K562 (cell line): Measurements from ENCODE around the gene ARHGAP10. TPM values are rescaled to one million over a fixed set of nuclear protein-coding genes. Genes with fewer than 3 reads are reported as not detected.
"Not testable (repeated sequence)": the region's sequence is repeated elsewhere in the genome, so short reads cannot be mapped to it uniquely, and the experiment has no call there.

Source experiments
- ATAC-seq: fragments of 200-7000 bp; cut with Tn5 transposase; 3 replicates; pipeline ENCODE4 v1.9.1; 2020; ENCODE audit warnings: moderate library complexity
- BruUV-seq: library from RNA; stranded (reverse); fragments of 400-500 nt; replicated peaks from 2 replicates; lab custom pipeline; 2021; lab: Mats Ljungman, UMichigan
- CTCF ChIA-PET: fragments of 300-600 bp; formaldehyde crosslinking; extraction: SDS; loops from one replicate; lab custom pipeline; 2021; ENCODE audit warnings: low intra/inter-chr PET ratio; lab: Yijun Ruan, JAX
- POLR2A ChIA-PET: fragments of 300-600, 350-650 bp; sonication (Branson Sonifier 250); formaldehyde crosslinking; extraction: SDS; loops from one replicate; lab custom pipeline; 2021; ENCODE audit warnings: antibody characterized with exemption, inconsistent platforms; lab: Yijun Ruan, JAX
- DNase-seq, 4 experiments: peaks; one replicate each; pipeline versions ENCODE4 v3.0.0 to v3.0.0-alpha.2; 2011 to 2018; ENCODE audit warnings: low spot score in 3 of 4, mixed read lengths in 3 of 4; ENCODE audit errors: extremely low read depth in 1 of 4
- FAIRE-seq: peaks from 2 replicates; lab custom pipeline; 2011; peaks lifted over from hg19 to GRCh38; lab: Jason Lieb, UNC
- H2AFZ ChIP-seq: 2 replicates; pipeline ENCODE4 v1.6.0; 2011; ENCODE audit warnings: low read depth, low read length, control low read depth, inconsistent platforms
- H3K27ac ChIP-seq: fragments of 200-600 bp; 3 replicates; pipeline ENCODE4 v1.8.0; 2011; ENCODE audit warnings: low read depth, mild to moderate bottlenecking, control low read depth, inconsistent platforms, low read length, moderate library complexity, mixed read lengths; ENCODE audit errors: extremely low read depth
- H3K27me3 ChIP-seq, 2 experiments: fragments of 300-600 bp in 1 of 2; 2 replicates in 1 of 2; 3 replicates in 1 of 2; pipeline versions ENCODE4 v1.6.0 to v1.8.0; 2011; ENCODE audit warnings: inconsistent platforms in 2 of 2, low read length in 2 of 2, mild to moderate bottlenecking in 1 of 2, mixed read lengths in 1 of 2, moderate library complexity in 1 of 2; ENCODE audit not compliant: control insufficient read depth in 2 of 2, insufficient read depth in 2 of 2
- H3K36me3 ChIP-seq: fragments of 300-600 bp; 3 replicates; pipeline ENCODE4 v1.8.0; 2011; ENCODE audit warnings: mild to moderate bottlenecking, low read length, inconsistent platforms; ENCODE audit not compliant: control insufficient read depth, insufficient read depth
- H3K4me1 ChIP-seq, 2 experiments: fragments of 200-600 bp in 1 of 2; replicated peaks in 1 of 2; 2 replicates in 1 of 2; 3 replicates in 1 of 2; pipeline versions ENCODE4 v1.5.1 to v1.8.0; 2011; ENCODE audit warnings: inconsistent platforms in 2 of 2, low read length in 2 of 2, mild to moderate bottlenecking in 1 of 2, mixed read lengths in 1 of 2, moderate library complexity in 1 of 2; ENCODE audit not compliant: control insufficient read depth in 2 of 2, insufficient read depth in 2 of 2
- H3K4me2 ChIP-seq: 2 replicates; pipeline ENCODE4 v1.6.1; 2011; ENCODE audit warnings: low read length, control low read depth, inconsistent platforms, mixed read lengths; ENCODE audit not compliant: insufficient read depth
- H3K4me3 ChIP-seq: fragments of 200-600 bp; sonication (generic), shearing (Covaris generic); 2 replicates; pipeline ENCODE4 v1.5.1; 2016; ENCODE audit warnings: control low read depth, inconsistent platforms
- H3K79me2 ChIP-seq: fragments of 200-600 bp; 3 replicates; pipeline ENCODE4 v1.8.0; 2011; ENCODE audit warnings: low read length, inconsistent platforms; ENCODE audit not compliant: control insufficient read depth, insufficient read depth
- H3K9ac ChIP-seq, 2 experiments: 2 replicates each; pipeline versions ENCODE4 v1.6.0 to v1.6.1; 2011; ENCODE audit warnings: low read depth in 2 of 2, low read length in 2 of 2, control low read depth in 1 of 2, inconsistent platforms in 1 of 2, mild to moderate bottlenecking in 1 of 2, mixed read lengths in 1 of 2; ENCODE audit not compliant: insufficient read depth in 1 of 2
- H3K9me1 ChIP-seq: one replicate; pipeline ENCODE4 v1.6.0; 2011; ENCODE audit warnings: inconsistent platforms, mild to moderate bottlenecking, low read length, moderate library complexity; ENCODE audit not compliant: control insufficient read depth, insufficient read depth
- H3K9me3 ChIP-seq: replicated peaks from 2 replicates; pipeline ENCODE4 v1.5.1; 2011; ENCODE audit warnings: low read depth, low read length, inconsistent platforms; ENCODE audit not compliant: control insufficient read depth, insufficient read depth
- H4K20me1 ChIP-seq: replicated peaks from 2 replicates; pipeline ENCODE4 v1.6.1; 2011; ENCODE audit warnings: low read length, inconsistent platforms, mixed read lengths; ENCODE audit not compliant: control insufficient read depth, insufficient read depth
- GATAD2B ChIP-seq: fragments of 450-650 bp; IDR thresholded peaks from 2 replicates; pipeline ENCODE4 v1.6.1; 2017; ENCODE audit warnings: mild to moderate bottlenecking, borderline replicate concordance
- NCOA6 ChIP-seq: fragments of 450-650 bp; IDR thresholded peaks from 2 replicates; pipeline ENCODE4 v1.6.1; 2017; ENCODE audit warnings: mild to moderate bottlenecking
- POLR3A ChIP-seq: IDR thresholded peaks from 2 replicates; pipeline ENCODE4 v1.6.1; 2011; ENCODE audit warnings: borderline replicate concordance, mild to moderate bottlenecking, moderate library complexity; ENCODE audit not compliant: insufficient read length, insufficient read depth; ENCODE audit errors: extremely low read depth
- RFX7 ChIP-seq: fragments of 250-450 bp; sonication (Bioruptor Pico); IDR thresholded peaks from 2 replicates; pipeline ENCODE4 v1.5.1; 2021; ENCODE audit warnings: mild to moderate bottlenecking
- ZNF766 ChIP-seq: fragments of 200-800 bp; sonication (Bioruptor generic); conservative IDR thresholded peaks from 2 replicates; pipeline ENCODE4 v1.6.1; 2016; ENCODE audit warnings: missing genetic modification characterization, missing compliant biosample characterization
- WGBS: fragments of 100-300 bp; shearing (Covaris generic); methylation state at CpG from one replicate; pipeline ENCODE4 v1.1.6; 2016; ENCODE audit warnings: low coverage, mixed read lengths; ENCODE audit not compliant: insufficient coverage; ENCODE audit errors: missing lambda C conversion rate; 5-methylcytosine and 5-hydroxymethylcytosine counted together
- in situ Hi-C: fragments of 300-500 bp; cut with MboI; formaldehyde crosslinking; loops from 4 replicates; pipeline ENCODE4 v1.15.0; 2018; ENCODE audit warnings: inconsistent platforms, mixed read lengths
- intact Hi-C: fragments of 100-400 bp; cut with micrococcal nuclease; formaldehyde crosslinking; loops from 2 replicates; pipeline ENCODE4 v1.14.2; 2022
- polyA plus RNA-seq, 8 experiments: library from polyadenylated mRNA; depleted of rRNA in 4 of 8; stranded (reverse) in 5 of 8; unstranded in 3 of 8; fragments of >200 nt; fragmentation: Nextera tagmentation in 2 of 8; fragmentation: Illumina TruSeq in 1 of 8; extraction: Ambion mirVana in 2 of 8; extraction: Trizol in 1 of 8; gene quantifications; 2 replicates each; pipeline versions ENCODE4 v1.2.1 to v1.2.3, GENCODE V29; 2011 to 2014; ENCODE audit warnings: inconsistent platforms in 1 of 8, missing spikeins in 1 of 8
- total RNA-seq, 7 experiments: library from RNA; depleted of rRNA in 6 of 7; stranded (reverse); fragments of >200 nt in 6 of 7; fragmentation: Illumina TruSeq in 2 of 7; extraction: Trizol in 2 of 7; gene quantifications; 2 replicates each; pipeline versions ENCODE4 v1.2.1 to v1.2.3, GENCODE V29; 2011 to 2021; ENCODE audit warnings: low replicate concordance in 1 of 7
- TF ChIP-seq, protein P1 (sequence below): fragments of 250-450 bp; sonication (Bioruptor Pico); IDR thresholded peaks from 2 replicates; pipeline ENCODE4 v1.5.0; 2020; ENCODE audit warnings: mild to moderate bottlenecking
- TF ChIP-seq, protein P2 (sequence below): fragments of 200-800 bp; sonication (Bioruptor generic); IDR thresholded peaks from 2 replicates; pipeline ENCODE4 v1.6.1; 2017; ENCODE audit warnings: missing genetic modification characterization, missing compliant biosample characterization

Gene ARHGAP10
- total and polyA plus RNA-seq, 9 of the 15 experiments (the other 6 are each of a cell fraction or from before 2014, with no cell fraction given) = 0.03 to 0.22 (median 0.06) TPM; not detected in 3

DNA sequence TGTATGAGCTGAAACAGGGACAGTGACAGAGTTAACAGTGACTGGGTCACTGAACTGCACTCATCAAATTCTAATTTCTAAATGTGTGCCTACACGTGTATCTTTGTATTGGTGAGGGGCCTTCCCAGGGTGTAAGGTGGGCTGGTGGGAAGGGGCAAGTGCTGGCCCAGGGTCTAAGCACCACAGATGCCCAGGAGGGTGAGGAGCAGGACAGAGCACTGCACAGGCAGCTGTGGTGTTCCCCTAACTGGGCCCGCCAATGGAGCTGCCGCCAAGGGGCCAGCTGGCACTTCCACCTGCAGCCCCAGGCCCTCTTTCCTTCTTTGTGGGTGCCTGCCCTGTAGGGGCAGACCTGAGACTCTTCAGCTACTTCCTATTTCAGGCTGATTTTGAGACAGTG lies 349.9 kb downstream of the ARHGAP10 start:
- 0 out of 5 replicates have a peak, but pooled peaks cover 0 to 6% of the 10 kb centered on the region in 2 experiments for H3K27me3 ChIP-seq
- H3K4me3 ChIP-seq = no peak overlapping the region
- DNase-seq (no peak), FAIRE-seq (no peak), ATAC-seq (no peak)
- CTCF ChIA-PET = no interaction called here
- no peak overlapping the region for H3K9ac ChIP-seq
- H3K9me3 ChIP-seq = no peaks in the 10 kb centered on the region
- H3K79me2 ChIP-seq = no peaks in the 10 kb centered on the region
- no peak overlapping the region for H3K4me2 ChIP-seq
- H2AFZ ChIP-seq = no peak overlapping the region
- no peaks in the 10 kb centered on the region for H4K20me1 ChIP-seq
- WGBS = 0% methylated on average over 3 of the region's 3 CpGs
- POLR2A ChIA-PET = no interaction called here
- no peaks in the 10 kb centered on the region for H3K9me1 ChIP-seq
- H3K36me3 ChIP-seq = no peaks in the 10 kb centered on the region
- TF ChIP-seq, protein P1, sequence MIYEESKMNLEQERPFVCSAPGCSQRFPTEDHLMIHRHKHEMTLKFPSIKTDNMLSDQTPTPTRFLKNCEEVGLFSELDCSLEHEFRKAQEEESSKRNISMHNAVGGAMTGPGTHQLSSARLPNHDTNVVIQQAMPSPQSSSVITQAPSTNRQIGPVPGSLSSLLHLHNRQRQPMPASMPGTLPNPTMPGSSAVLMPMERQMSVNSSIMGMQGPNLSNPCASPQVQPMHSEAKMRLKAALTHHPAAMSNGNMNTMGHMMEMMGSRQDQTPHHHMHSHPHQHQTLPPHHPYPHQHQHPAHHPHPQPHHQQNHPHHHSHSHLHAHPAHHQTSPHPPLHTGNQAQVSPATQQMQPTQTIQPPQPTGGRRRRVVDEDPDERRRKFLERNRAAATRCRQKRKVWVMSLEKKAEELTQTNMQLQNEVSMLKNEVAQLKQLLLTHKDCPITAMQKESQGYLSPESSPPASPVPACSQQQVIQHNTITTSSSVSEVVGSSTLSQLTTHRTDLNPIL (CRISPR knock-in tag) = no peak
- TF ChIP-seq NCOA6 (no peak), POLR3A (no peak), GATAD2B (no peak), RFX7 (CRISPR knock-in tag) (no peak), ZNF766 (CRISPR knock-in tag) (no peak)
- TF ChIP-seq, protein P2, sequence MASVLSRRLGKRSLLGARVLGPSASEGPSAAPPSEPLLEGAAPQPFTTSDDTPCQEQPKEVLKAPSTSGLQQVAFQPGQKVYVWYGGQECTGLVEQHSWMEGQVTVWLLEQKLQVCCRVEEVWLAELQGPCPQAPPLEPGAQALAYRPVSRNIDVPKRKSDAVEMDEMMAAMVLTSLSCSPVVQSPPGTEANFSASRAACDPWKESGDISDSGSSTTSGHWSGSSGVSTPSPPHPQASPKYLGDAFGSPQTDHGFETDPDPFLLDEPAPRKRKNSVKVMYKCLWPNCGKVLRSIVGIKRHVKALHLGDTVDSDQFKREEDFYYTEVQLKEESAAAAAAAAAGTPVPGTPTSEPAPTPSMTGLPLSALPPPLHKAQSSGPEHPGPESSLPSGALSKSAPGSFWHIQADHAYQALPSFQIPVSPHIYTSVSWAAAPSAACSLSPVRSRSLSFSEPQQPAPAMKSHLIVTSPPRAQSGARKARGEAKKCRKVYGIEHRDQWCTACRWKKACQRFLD = no peak
- no peaks in the 10 kb centered on the region for H3K4me1 ChIP-seq
- intact Hi-C loops (no loop called here), in situ Hi-C loops (no loop called here)
- H3K27ac ChIP-seq = no peak overlapping the region
- BruUV-seq = no TSS peak

DNA sequence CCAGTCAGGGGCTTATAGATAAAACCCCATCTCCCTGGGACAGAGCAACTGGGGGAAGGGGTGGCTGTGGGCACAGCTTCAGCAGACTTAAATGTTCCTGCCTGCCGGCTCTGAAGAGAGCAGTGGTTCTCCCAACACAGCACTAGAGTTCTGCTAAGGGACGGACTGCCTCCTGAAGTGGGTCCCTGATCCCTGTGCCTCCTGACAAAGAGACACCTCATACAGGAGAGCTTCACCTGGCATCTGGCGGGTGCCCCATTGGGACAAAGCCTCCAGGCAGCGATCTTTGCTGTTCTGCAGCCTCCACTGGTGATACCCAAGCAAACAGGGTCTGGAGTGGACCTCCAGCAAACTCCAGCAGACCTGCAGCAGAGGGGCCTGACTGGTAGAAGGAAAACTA lies 351.2 kb downstream of the ARHGAP10 start:
- H3K4me3 ChIP-seq, BruUV-seq, ATAC-seq, H3K4me1 ChIP-seq, POLR2A ChIA-PET, intact Hi-C loops, DNase-seq, H3K79me2 ChIP-seq, H4K20me1 ChIP-seq, H3K9me1 ChIP-seq, in situ Hi-C loops, H3K36me3 ChIP-seq, H3K9me3 ChIP-seq, H3K27ac ChIP-seq, CTCF ChIA-PET, H3K9ac ChIP-seq, H3K27me3 ChIP-seq, H3K4me2 ChIP-seq, H2AFZ ChIP-seq, FAIRE-seq: not testable (repeated sequence)
- 4% methylated on average over 4 of the region's 4 CpGs for WGBS
